Tibial artery (tissue), 4 donors: ENCODE data around the gene POSTN.
A peak's percentile ranks its signal among the peaks of the same experiment; 100 is the strongest.

ENCODE experiments used
- DNase-seq, 2 donors: peaks; one replicate each; pipeline ENCODE4 v3.0.0-alpha.2; 2019
- H3K27ac ChIP-seq, 2 donors: fragments of 200-600 bp; sonication (generic) in 1 of 2; 1 replicate in 1 of 2; 2 replicates in 1 of 2; pipeline ENCODE4 v1.5.1; 2018 to 2019; ENCODE audit warnings: mild to moderate bottlenecking in 1 of 2
- H3K27me3 ChIP-seq, 2 donors: fragments of 200-600 bp; sonication (generic) in 1 of 2; one replicate each; pipeline versions ENCODE4 v1.5.1 to v1.6.0; 2016 to 2019
- H3K36me3 ChIP-seq, 3 donors: fragments of 200-600 bp; sonication (generic) in 2 of 3; one replicate each; pipeline ENCODE4 v1.5.1; 2016 to 2019; ENCODE audit warnings: mild to moderate bottlenecking in 2 of 3
- H3K4me1 ChIP-seq, 4 donors: fragments of 200-600 bp; sonication (generic) in 2 of 4; 1 replicate in 3 of 4; 2 replicates in 1 of 4; pipeline ENCODE4 v1.5.1; 2016 to 2019
- H3K4me3 ChIP-seq, 2 donors: fragments of 200-600 bp; sonication (generic) in 1 of 2; 1 replicate in 1 of 2; 2 replicates in 1 of 2; pipeline ENCODE4 v1.5.1; 2018 to 2019; ENCODE audit warnings: mild to moderate bottlenecking in 2 of 2
- H3K9me3 ChIP-seq, 3 donors: fragments of 200-600 bp; sonication (generic) in 1 of 3; one replicate each; pipeline ENCODE4 v1.5.1; 2016 to 2019
- CTCF ChIP-seq, 2 experiments: fragments of 200-600 bp in 1 of 2; fragments of 450-650 bp in 1 of 2; IDR thresholded peaks; one replicate each; pipeline ENCODE4 v1.5.1; 2017 to 2019; ENCODE audit warnings: antibody characterized with exemption in 2 of 2, mild to moderate bottlenecking in 1 of 2, moderate library complexity in 1 of 2
- intact Hi-C: fragments of 100-400 bp; cut with DNase I; formaldehyde crosslinking; loops from one replicate; pipeline ENCODE4 v1.15.0; 2023; ENCODE audit warnings: low total_unique reads

POSTN gene

GRCh38 chr13:37598597-37598996 lies at the start of gene POSTN:
Gene POSTN, minus strand, starts transcription at chr13:37598768. Its CDS starts 42 bp downstream, at chr13:37598726.
- peaks cover 0 to 7% (median 2%) of the 10 kb centered on the region in 4 donors for H3K4me1 ChIP-seq
- H3K36me3 ChIP-seq = no peaks in the 10 kb centered on the region
- H3K4me3 ChIP-seq = peak within 1 kb of the TSS; percentile 0 to 18
- H3K27me3 ChIP-seq = no peaks in the 10 kb centered on the region
- DNase-seq = no peak
- no peak for TF ChIP-seq CTCF (IDR thresholded peaks at IDR 0.05)
- intact Hi-C loops = no loop called here
- no peak within 1 kb of the TSS for H3K27ac ChIP-seq
- no peaks in the 10 kb centered on the region for H3K9me3 ChIP-seq

- TF ChIP-seq CTCF (IDR thresholded peaks at IDR 0.05) = no peak
- H3K36me3 ChIP-seq = no peaks in the 10 kb centered on the region
- no peak for DNase-seq
- H3K4me3 ChIP-seq = no peak overlapping the region
- H3K4me1 ChIP-seq = peaks cover 0 to 10% (median 3%) of the 10 kb centered on the region in 4 donors
- no peaks in the 10 kb centered on the region for H3K9me3 ChIP-seq
- H3K27me3 ChIP-seq = no peaks in the 10 kb centered on the region
- no peak overlapping the region for H3K27ac ChIP-seq
- intact Hi-C loops = no loop called here
Observed at GRCh38 chr13:37647031-37647650, 48.6 kb upstream of the POSTN start.

GRCh38 chr13:37646531-37646930 lies 48.0 kb upstream of the POSTN start:
- Histone ChIP-seq H3K27me3 (no peaks in the 10 kb centered on the region), H3K4me1 (peaks cover 0 to 10% (median 3%) of the 10 kb centered on the region in 4 donors), H3K4me3 (no peak overlapping the region), H3K27ac (no peak overlapping the region), H3K36me3 (no peaks in the 10 kb centered on the region), H3K9me3 (no peaks in the 10 kb centered on the region)
- intact Hi-C loops = no loop called here
- DNase-seq = no peak
- TF ChIP-seq CTCF (IDR thresholded peaks at IDR 0.05) = no peak

GRCh38 chr13:37645181-37645740 lies 46.7 kb upstream of the POSTN start:
- intact Hi-C loops = no loop called here
- no peak for TF ChIP-seq CTCF (IDR thresholded peaks at IDR 0.05)

GRCh38 chr13:37641391-37641790 lies 42.8 kb upstream of the POSTN start:
- H3K27ac ChIP-seq = no peak overlapping the region
- H3K4me1 ChIP-seq = no peaks in the 10 kb centered on the region
- no peak overlapping the region for H3K4me3 ChIP-seq
- no peaks in the 10 kb centered on the region for H3K36me3 ChIP-seq
- no peaks in the 10 kb centered on the region for H3K9me3 ChIP-seq
- intact Hi-C loops = no loop called here
- no peak for TF ChIP-seq CTCF (IDR thresholded peaks at IDR 0.05)
- DNase-seq = no peak
- no peaks in the 10 kb centered on the region for H3K27me3 ChIP-seq

More at GRCh38 chr13:37645181-37645740, 46.7 kb upstream of the POSTN start:
- H3K9me3 ChIP-seq = no peaks in the 10 kb centered on the region
- H3K27me3 ChIP-seq = no peaks in the 10 kb centered on the region
- DNase-seq = no peak
- no peak overlapping the region for H3K4me3 ChIP-seq
- H3K36me3 ChIP-seq = no peaks in the 10 kb centered on the region
- H3K27ac ChIP-seq = no peak overlapping the region
- H3K4me1 ChIP-seq = peaks cover 0 to 10% (median 3%) of the 10 kb centered on the region in 4 donors
